HG02588 (cell line): ENCODE results near the gene LRMDA.
"Not testable (repeated sequence)": the region's sequence is repeated elsewhere in the genome, so short reads cannot be mapped to it uniquely, and the experiment has no call there.

Experiments used
- ATAC-seq: cut with Tn5 transposase; IDR thresholded peaks from one replicate; pipeline ENCODE4 v1.9.1; 2021; ENCODE audit warnings: mild to moderate bottlenecking, moderate library complexity; ENCODE audit not compliant: unreplicated experiment

Gene LRMDA

GRCh38 chr10:75605096-75605495 lies 173.7 kb downstream of the LRMDA start:
- ATAC-seq = no peak

GRCh38 chr10:75605795-75606194 lies 174.4 kb downstream of the LRMDA start:
- ATAC-seq = not testable (repeated sequence)

- ATAC-seq = peak; percentile 68
Observed at GRCh38 chr10:75606203-75606779, 174.9 kb downstream of the LRMDA start.

GRCh38 chr10:75607576-75607975 lies 176.2 kb downstream of the LRMDA start:
- ATAC-seq = no peak

GRCh38 chr10:75610183-75610582 lies 178.8 kb downstream of the LRMDA start:
- ATAC-seq = no peak

- peak; percentile 40 for ATAC-seq
Observed at GRCh38 chr10:75611172-75611992, 180.0 kb downstream of the LRMDA start.

GRCh38 chr10:75611993-75612372 lies 180.6 kb downstream of the LRMDA start:
- no peak for ATAC-seq

GRCh38 chr10:75612904-75613684 lies 181.7 kb downstream of the LRMDA start:
- ATAC-seq = peak; percentile 30

GRCh38 chr10:75613685-75614504 lies 182.5 kb downstream of the LRMDA start:
- ATAC-seq = no peak

GRCh38 chr10:75616076-75616475 lies 184.7 kb downstream of the LRMDA start:
- ATAC-seq = no peak

GRCh38 chr10:75616874-75617478 lies 185.6 kb downstream of the LRMDA start:
- ATAC-seq = no peak

- ATAC-seq = no peak
Observed at GRCh38 chr10:75617485-75618155, 186.2 kb downstream of the LRMDA start.

GRCh38 chr10:75619635-75620034 lies 188.2 kb downstream of the LRMDA start:
- no peak for ATAC-seq

GRCh38 chr10:75620356-75620755 lies 188.9 kb downstream of the LRMDA start:
- no peak for ATAC-seq

GRCh38 chr10:75621003-75621402 lies 189.6 kb downstream of the LRMDA start:
- ATAC-seq = not testable (repeated sequence)

- no peak for ATAC-seq
Observed at GRCh38 chr10:75622503-75622902, 191.1 kb downstream of the LRMDA start.

- no peak for ATAC-seq
Observed at GRCh38 chr10:75623310-75624093, 192.1 kb downstream of the LRMDA start.

- no peak for ATAC-seq
Observed at GRCh38 chr10:75624638-75625037, 193.2 kb downstream of the LRMDA start.

GRCh38 chr10:75630746-75631145 lies 199.3 kb downstream of the LRMDA start:
- ATAC-seq = no peak
